ENCODE measurements around the gene ATOSA. TPM values are rescaled to one million over a fixed set of nuclear protein-coding genes. Genes with fewer than 3 reads are reported as not detected.

Gene ATOSA
- total RNA-seq, 1 experiment from 2014 or later: 5.8 TPM

DNA sequence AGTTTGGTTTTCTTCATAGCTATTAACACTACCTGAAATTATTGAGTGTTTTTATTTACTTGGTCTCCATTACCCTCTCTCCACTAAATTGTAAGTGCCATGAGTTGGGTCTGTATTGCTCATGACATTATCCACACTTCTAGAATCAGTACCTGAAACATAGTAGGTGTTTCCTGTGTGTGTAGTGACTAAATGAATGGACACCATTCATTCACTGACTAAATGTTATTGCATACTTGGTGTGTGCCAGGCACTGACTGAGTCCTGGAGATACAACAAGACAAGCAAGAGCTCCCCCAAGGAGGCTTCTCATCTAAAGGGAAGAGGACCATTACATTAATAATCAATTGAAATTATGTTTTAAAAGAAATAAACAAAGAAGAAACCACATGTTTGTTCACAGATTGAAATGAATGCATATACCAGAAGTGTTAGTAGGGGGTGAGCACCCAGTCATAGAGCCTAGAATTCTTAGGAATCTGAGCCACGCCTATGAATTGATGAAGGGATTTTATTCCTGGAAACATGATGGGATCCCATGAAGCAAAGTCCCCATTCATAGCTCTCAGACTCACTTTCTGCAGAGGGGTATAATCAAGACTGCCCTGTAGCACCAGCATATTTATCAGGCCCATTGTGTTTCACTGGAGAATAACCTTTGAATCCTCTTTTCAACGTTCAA, 31.7 kb upstream of the ATOSA start:
- Mint-ChIP-seq H3K4me3 (no peak overlapping the region), H3K9me3 (no peaks in the 10 kb centered on the region), H3K36me3 (ENCODE audit: insufficient read depth in 1 of 3, low read depth in 3 of 3) (no peaks in the 10 kb centered on the region), H3K27me3 (ENCODE audit: low read depth) (peaks cover 3% of the 10 kb centered on the region; the same call in 1 of the 2 replicates), H3K27ac (no peak overlapping the region), H3K4me1 (peaks cover 17 to 21% of the 10 kb centered on the region in 2 experiments)
- Histone ChIP-seq H3K56ac (ENCODE audit: insufficient read length, low read depth, low read length) (no peak overlapping the region), H2BK120ac (ENCODE audit: low read depth, low read length, poor library complexity, severe bottlenecking) (no peak overlapping the region), H2BK20ac (ENCODE audit: low read depth, low read length, poor library complexity, severe bottlenecking) (no peak overlapping the region), H2BK5ac (ENCODE audit: insufficient read length, low read length) (no peak overlapping the region), H2AK5ac (ENCODE audit: insufficient read length, low read length) (no peak overlapping the region), H3K18ac (ENCODE audit: insufficient read length, low read depth, low read length) (no peak overlapping the region), H3K79me1 (ENCODE audit: insufficient read depth, low read depth, low read length, poor library complexity, severe bottlenecking) (no peaks in the 10 kb centered on the region), H4K8ac (replicated peaks; ENCODE audit: insufficient read length, low read depth, low read length) (no peak overlapping the region), H2BK12ac (ENCODE audit: insufficient read length, low read depth, low read length) (no peak overlapping the region), H3K9ac (ENCODE audit: extremely low read depth, insufficient read length, low read length) (no peak overlapping the region), H3K27me3 (ENCODE audit: insufficient read depth, low read length) (no peaks in the 10 kb centered on the region), H3K79me2 (ENCODE audit: insufficient read depth, low read length) (no peaks in the 10 kb centered on the region), H3K14ac (ENCODE audit: insufficient read depth, low read length) (no peak overlapping the region), H3K4me1 (ENCODE audit: insufficient read depth, low read length) (peaks cover 1% of the 10 kb centered on the region; the same call in 1 of the 2 replicates), H4K91ac (ENCODE audit: insufficient read length, low read depth, low read length) (no peak overlapping the region), H3K9me3 (ENCODE audit: control insufficient read depth, low read depth, low read length) (no peaks in the 10 kb centered on the region), H3T11ph (ENCODE audit: low read length) (no peak overlapping the region), H2BK15ac (ENCODE audit: low read depth, low read length) (no peak overlapping the region), H4K20me1 (ENCODE audit: control insufficient read depth, insufficient read depth, insufficient read length) (no peaks in the 10 kb centered on the region), H3K23me2 (ENCODE audit: insufficient read length, low read depth, low read length, poor library complexity, severe bottlenecking) (no peaks in the 10 kb centered on the region), H3K4ac (ENCODE audit: low read depth, low read length) (no peak overlapping the region), H3K4me2 (ENCODE audit: insufficient read depth, insufficient read length, low read length) (no peak overlapping the region), H3K27ac (ENCODE audit: insufficient read length, low read depth, low read length) (no peak overlapping the region), H2AFZ (ENCODE audit: low read length) (no peak overlapping the region), H4K5ac (ENCODE audit: insufficient read length, low read depth, low read length) (no peak overlapping the region), H3K23ac (ENCODE audit: insufficient read length, low read depth, low read length) (no peak overlapping the region)
- TF ChIP-seq CTCF (conservative IDR thresholded peaks at IDR 0.05): no peak
- WGBS (ENCODE audit: extremely low coverage, insufficient read length, low lambda C conversion rate): no CpG with 5 or more reads among the region's 2 CpGs
- no peak for DNase-seq
